ENCODE data around the gene TOM1L2.

TOM1L2 gene

DNA sequence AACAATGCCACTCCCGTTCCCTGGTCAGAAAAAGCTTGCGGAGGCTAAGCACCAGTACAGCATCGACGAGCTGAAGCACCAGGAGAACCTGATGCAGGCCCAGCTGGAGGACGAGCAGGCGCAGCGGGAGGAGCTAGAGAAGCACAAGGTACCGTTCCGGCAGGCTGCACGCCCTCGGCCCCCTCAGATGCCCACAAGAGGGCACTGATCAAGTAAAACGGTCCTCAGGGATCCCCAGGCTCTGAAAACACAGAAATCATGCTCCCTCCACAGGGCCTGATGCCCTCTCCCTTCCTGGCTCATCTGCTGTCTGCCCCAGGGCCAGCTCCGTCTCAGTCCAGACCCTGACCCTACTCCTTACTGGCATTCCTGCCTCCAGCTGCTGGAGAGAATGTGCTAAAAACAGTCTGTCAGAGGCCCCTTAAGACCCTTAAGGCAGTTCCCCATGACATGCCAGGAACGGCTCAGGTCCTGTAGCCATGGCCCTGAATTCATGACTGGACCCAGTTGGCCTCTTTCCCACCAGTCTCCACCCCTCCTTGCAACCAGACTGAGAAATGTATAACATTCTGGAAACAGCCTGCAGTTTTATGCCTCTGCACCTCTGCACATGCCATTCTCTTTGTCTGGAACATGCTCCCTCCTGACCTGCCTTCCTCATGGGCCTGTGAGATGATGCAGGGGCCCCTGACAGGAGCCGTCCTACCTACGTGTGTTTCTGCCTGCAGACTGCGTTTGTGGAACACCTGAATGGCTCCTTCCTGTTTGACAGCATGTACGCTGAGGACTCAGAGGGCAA lies 22.3 kb upstream of the TOM1L2 start:
- DNase-seq: peak in 1 of 2 experiments; percentile 36

DNA sequence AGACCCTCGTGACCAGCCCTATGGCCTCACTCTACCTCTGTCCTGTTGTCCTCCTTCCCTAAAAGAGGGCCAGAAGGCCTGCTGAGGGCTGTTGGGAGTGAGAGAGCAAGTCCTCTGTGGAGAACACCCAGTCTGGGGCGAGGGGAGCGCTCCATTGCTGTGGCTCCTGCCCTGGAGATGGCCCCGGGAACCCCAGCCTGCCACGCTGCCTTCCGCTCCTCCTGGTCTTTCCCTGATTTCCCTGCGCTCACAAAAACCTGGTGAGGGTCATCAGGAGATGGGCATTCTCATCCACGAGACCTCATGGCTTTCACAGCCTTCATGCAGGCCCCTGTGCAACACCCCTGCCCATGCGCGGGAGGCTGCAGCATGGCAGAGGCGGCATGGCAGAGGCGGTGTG lies 21.7 kb upstream of the TOM1L2 start:
- DNase-seq: no peak

DNA sequence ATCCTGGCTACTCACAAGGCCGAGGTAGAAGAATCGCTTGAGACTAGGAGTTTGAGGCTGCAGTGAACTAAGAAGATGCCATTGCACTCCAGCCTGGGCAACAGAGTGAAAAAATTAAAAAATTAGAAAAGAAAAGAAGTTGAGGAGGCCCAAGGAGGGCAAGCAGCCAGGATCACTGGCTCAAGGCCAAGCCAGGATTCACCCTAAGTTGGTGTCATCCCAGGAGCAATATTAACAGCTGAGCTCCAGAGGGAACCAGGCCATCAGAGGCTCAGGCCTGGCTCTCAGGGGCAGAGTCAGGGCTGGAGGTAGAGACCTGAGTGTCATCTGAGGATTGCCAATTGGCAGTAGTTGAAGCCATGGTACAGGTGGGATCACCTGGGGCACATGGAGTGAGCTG lies 21.2 kb upstream of the TOM1L2 start:
- DNase-seq: no peak

DNA sequence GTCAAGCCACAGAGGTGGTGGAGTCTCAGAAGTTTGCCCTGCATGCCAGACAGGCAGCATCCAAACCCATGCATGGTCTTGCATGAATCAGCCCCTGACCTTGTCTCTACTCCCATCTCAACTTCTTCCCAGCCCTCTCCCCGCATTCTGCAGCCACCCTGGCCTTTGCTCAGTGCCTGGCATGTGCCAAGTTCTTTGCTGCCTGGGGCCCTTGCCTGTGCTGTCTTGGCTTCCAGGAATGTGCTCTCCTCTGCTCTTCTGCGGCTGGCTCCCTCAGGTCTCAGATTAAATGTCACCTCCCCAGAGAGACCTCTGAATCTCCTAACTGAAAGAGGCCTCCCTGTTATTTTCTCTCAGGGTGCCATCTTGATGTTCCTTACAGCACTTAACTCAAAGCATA lies 18.1 kb upstream of the TOM1L2 start:
- DNase-seq: no peak

DNA sequence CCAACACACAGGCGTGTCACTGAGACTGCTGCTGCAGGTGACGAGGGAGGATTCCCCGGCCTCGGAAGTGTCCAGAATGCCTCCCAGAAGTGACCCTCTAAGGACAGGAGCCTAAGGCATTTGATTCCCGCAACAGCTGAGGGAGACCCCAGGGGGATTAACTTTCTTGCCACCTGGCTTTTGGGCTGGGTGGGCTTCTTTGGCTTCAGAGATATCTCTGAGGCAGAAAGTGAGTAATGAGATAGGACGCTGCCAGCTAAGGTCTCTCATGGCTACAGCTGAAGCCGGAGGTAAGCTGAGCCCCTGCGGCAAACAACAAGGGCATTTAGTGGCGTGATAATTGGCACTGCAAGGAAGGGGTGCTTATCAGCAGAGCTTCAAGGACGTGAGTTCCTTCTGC lies 17.4 kb upstream of the TOM1L2 start:
- DNase-seq: no peak

DNA sequence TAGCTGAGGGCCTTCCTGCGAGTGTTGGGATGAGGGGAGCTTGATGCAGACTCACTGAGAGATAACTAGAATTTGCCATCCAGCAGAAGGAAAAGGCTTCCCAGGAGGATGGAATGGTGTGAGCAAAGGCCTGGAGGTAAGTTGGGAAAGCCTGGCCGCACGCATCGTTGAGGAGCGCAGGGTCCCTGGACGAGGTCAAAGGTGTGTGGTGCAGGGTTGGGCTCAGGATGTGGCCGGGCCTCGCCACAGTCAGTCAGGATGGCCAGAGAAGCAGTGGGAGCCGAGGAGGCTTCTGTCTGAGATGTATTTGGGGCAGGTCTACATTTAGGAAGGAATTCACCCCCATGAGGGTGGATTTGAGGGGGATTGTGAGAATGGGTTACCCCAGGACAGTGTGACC lies 16.9 kb upstream of the TOM1L2 start:
- no peak for DNase-seq

DNA sequence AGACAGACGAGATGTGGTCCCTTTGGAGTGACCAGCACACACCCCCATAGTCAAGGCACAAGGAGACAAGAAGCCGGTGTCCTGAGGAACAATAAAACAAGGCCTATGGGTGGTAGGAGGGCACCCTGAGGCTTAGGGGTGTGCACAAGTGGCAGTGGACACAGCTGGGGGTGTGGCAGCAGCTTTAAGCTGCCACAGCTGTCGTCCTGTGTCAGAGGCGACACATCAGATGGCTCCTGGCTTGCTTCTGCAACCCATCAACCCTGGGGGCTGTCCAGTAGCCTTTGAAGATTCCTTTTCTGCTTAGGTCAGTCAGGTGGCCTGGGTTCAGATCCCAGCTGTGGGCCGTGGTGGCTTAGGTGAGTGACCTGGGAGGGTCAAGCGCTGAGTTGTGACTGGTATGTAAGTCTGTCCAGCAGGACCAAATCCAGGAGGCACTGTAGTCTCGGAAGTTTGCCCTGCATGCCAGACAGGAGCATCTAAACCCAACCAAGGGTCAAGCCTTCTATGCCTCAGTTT lies 16.3 kb upstream of the TOM1L2 start:
- no peak for DNase-seq

DNA sequence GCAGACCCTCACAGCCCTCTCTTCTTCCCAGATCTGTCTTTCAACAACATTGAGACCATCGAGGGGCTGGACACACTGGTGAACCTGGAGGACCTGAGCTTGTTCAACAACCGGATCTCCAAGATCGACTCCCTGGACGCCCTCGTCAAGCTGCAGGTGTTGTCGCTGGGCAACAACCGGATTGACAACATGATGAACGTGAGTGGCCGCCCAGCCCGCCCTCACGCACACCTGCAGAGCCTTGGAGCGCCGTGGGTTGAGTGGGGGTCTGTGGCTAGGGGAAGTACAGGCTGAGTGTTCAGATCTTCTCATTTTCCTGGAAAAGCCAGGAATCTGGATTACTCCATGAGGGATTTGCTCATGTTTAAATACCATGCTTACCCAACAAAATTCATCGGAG lies 15.7 kb upstream of the TOM1L2 start:
- no peak for DNase-seq

DNA sequence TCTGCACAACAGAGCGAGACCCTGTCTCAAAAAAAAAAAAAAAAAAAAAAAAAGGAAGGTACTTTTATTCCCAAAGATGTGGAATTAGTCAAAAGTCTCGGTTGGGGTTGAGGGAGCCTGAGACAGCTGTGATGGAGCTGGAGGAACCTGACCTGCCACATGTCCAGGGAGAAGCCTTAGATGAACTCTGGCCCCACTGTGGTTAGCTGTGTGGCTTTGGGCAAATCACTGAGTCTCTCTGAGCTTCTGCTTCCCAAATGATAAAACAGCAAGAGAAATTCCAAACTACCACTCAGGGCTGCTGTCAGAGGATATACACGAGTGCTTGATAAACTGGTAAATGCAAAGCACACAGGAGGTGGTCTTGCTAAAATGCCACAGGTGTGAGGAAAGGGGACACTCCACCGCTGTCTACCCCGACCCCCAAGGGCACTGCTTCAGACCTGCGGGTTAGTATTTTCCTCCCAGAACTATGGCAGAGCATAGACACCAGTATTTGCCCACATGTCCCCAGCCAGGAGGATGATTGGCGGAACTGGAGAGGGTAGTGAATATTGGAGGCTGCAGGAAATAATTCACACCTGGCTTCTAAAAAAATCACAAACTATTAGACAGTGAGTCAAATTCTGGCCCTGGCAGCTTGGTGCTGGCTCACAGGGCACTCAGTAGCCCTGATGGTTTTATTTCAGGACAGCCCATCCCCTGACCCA lies 15.1 kb upstream of the TOM1L2 start:
- no peak for DNase-seq

DNA sequence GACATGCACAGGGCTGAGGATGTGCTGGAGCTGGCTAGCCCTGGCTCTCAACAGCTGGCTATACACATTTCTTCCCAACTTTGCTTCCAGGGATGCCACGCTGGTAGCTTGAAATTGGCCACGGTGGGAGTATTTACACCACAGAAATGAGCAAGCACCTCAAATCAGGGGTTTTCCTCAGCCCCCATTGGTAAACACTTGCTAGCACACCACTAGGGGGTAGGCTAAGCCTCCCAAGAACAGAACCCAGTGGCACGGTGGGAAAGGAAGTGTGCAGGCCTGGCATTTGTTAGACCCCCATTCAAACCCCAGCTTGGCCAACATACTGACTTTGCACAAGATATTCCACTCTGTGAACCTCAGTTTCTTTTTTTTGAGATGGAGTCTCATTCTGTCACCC lies 13.4 kb upstream of the TOM1L2 start:
- DNase-seq: no peak

DNA sequence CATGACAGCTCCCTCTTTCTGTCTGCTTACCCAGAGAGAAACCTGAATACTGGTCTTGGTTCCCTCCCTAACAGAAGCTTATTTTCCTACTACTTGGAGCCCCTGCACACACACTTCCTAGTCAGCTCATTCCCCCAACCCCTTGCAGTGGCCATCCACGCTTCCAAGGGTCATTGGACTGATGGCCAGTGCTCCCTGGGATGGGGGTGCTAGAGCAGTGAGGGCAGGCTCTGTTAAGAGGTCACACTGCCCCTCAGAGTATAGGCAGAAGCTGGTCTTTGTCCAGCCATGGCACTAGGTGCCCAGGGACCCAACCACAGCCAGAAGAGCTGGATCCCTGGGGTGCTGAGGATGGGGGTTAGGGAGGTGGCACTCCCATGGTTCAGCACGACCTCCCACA lies 13.0 kb upstream of the TOM1L2 start:
- no peak for DNase-seq

DNA sequence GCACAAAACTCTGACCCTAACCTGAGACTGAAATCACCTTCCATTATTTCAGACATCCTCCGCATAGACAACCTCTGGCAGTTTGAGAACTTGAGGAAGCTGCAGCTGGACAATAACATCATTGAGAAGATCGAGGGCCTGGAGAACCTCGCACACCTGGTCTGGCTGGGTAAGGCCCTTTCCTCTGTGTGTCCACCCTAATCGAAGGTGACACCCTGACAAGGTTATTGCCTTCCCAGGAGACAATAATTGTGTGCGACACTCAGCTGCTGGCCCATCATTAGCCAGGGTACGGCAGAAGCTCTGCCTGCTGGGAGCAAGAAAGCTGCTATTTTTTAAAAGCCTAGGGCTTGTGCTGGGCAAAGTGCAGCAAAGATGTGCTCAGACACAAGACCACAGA lies 11.6 kb upstream of the TOM1L2 start:
- DNase-seq: no peak

DNA sequence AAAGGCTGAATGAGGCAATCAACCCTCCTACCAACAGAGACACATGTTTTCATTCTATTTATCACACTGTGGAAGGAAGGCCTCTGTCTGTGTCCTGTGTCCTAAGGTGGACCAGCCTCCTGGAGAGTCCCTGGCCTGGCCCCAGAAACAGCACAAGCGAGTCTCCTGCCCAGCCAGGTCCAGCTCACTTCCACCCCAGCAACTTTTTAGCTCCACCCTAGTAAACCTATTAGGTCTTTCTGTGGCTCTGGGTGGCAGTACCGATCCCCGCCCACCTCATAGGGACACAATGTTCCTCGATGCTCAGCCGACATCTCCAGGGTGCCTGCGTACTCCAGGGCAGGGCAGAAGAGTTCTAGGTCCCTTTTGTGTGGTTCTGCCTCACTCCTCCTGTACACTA lies 11.2 kb upstream of the TOM1L2 start:
- no peak for DNase-seq

DNA sequence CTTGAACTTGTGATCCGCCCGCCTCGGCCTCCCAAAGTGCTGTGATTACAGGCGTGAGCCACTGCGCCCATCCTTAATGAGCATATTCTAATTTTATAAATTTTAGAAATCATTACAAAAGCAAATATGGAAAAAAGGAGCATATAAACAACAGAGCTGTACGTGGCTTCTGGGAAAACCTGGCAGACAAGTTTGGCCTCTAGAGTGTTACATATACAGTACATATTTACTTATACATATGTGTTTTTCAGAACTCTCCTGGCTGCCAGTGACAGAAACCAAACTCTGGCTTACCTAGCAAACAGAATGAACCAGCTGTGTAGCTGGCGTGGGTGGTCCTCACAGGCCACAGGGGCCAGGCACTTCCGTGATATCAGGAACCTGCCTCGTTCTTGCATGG lies 10.6 kb upstream of the TOM1L2 start:
- DNase-seq: no peak

DNA sequence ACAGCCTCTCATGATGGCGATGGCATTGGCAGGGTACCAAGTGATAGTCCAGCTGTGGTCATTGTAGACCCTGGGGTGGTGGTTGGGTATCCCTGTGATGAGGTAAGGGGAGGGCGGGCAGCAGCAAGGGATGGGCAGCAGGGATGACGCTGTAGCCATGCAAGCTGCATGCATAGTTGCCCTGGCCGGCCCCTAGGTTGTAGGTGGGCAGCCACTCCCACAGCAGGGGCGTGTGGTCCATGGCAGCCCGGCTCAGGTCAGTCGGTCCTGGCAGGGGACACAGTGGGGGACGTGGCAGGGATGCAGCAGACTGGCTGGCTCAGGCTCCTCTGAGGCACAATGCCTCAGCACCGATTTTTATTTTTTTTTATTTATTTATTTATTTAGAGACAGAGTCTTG lies 9.1 kb upstream of the TOM1L2 start:
- no peak for DNase-seq

DNA sequence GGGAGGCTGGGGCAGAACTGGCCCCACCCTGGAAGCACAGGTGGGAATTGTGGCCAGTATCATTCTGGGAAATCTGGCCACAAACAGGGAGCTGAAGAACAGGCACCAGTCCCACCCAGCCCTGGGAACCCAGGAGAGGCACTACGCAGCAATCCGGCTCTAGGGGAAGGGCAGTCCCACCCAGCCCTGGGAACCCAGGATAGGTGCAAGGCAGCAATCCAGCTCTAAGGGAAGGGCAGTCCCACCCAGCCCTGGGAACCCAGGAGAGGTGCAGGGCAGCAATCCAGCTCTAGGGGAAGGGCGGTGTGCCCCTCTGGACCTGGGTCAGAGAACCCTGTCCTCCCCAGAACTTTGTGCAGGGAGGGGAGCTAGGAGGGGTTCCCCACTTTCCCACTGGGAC lies 7.6 kb upstream of the TOM1L2 start:
- no peak for DNase-seq

DNA sequence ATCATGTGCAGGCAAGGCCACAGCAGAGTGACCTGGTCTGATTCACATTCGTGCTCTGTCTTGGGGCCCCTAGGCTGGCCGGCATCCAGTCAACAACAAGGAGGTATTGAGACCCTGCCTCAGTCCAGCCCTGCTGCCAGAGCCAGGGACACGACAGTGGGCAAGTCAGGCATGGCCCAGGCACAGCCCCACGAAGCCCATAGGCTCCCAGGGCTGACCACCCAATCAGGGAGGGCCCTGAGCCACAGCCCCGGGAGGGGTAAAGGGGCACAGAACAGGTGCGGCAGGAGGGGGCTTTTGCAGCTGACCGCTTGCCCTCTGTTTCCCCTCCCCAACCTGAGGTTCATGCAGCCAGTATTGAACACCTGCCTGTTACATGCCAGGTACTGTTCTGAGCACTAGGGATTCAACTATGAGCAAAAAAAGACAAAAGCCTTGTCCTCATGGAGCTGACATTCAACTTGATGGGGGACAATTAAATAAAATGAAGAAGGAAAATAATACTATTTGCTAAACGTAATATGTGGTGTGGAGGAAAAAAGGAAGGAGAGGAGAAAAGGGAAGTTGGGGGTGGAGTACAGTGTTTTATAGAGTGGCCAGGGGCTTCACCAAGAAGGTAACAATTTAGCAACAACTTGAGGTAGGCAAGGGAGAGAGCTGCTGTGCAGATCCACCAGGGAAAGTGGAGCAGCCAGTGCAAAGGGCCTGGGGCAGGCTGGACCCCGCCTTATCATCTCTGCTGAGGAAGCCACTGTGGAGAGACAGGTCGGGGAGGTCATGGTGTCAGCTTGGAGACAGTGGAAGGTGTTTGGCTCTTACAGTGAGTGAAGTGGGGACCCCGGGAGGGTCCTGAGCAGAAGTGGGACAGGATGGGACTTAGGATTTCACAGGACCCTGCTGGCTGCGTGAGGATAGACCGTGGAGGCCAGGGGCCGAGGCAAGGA lies 6.6 kb upstream of the TOM1L2 start:
- DNase-seq: no peak

DNA sequence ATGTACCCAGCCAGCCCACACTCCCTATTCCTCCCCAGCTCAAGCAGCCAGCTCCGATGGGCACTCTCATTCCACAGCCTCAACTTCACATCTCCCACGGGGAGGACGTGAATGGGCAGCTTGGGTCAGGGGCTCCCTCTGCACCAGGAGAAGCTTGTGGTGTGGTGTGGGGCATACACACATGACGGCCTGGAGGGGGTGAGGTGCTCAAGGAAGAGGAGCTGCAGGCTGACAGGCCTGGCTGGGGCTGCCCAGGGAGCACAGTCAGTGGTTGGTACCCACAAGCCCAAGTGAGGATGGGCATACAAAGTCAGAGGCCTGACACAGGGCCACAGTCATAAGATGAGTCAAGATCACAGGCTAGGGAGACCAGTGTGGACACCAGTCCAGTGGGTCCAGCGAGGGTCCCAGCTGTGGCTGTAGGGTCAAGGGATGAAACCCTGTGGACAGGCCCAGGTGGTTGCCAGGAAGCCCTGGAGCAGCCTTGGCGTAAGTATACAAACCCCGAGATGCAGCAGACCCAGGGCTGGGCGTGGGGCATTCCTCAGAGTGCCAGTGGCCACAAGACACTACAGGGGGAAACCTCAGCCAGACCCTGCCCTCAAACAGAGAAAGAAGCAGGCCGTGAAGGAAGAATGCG lies 4.9 kb upstream of the TOM1L2 start:
- no peak for DNase-seq

DNA sequence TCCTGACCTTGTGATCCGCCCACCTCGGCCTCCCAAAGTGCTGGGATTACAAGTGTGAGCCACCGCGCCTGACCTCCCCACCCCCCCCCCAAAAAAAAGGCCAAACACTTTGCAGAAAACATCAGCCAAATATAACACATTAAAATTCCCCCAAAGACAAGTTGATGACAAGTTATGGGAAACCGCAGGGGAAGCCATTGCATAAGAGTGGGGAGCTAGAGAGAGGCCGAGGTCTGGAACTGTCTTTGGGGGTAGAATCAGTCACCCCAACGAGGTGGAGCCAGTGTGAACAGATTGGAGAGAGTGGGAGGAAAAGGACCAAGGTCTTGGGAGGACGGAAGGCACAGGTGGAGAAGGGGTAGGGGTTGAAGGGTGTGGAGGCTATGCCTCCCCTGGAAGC lies 3.2 kb upstream of the TOM1L2 start:
- DNase-seq: no peak

DNA sequence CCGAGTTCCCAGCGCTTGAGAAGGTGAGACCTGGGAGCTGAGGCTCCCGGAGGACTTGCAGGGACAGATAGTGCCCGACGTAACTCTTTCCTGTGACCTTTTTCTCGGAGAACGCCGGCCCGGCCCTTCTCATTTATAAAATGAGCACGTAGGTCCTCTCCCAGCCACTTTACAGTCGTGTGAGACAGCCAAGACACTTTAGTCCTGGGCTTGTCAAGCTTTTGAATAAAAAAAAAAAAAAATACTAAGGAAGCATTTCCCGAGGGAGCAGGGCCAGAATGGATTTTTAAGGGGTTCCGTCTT lies 703 bp upstream of the TOM1L2 start:
- DNase-seq: no peak

DNA sequence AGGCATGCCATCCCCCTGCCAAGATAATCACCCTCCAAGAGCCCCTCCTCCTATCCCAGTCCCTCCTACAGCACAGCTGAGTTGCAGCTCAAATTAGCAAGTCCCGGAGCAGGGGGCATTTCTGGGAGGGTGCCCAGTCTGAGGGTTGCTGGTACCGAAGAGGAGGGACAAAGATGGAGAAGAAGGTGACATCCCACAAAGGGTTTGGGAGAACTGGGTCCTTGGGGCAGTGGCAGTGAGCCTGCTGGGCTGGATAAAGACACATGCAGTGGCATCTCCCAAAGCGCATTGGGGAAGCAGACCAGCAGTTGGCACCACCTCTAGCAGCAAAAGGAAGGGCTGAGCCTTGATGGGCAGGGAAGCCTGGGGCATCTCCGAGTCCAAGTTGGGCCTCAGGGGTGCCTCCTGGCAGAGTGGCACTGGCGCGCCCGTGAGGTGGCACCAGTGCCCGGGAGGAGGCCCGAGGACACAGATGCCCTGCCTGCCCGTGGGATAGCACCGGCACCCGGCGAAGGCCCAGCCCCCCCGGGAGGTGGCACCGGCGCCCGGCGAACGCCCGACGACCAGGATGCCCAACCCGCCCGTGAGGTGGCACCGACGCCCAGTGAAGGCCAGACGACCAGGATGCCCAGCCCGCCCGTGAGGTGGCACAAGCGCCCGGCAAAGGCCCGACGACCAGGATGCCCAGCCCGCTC lies 622 bp downstream of the TOM1L2 start:
- DNase-seq: peak in 1 of 2 experiments; percentile 26

DNA sequence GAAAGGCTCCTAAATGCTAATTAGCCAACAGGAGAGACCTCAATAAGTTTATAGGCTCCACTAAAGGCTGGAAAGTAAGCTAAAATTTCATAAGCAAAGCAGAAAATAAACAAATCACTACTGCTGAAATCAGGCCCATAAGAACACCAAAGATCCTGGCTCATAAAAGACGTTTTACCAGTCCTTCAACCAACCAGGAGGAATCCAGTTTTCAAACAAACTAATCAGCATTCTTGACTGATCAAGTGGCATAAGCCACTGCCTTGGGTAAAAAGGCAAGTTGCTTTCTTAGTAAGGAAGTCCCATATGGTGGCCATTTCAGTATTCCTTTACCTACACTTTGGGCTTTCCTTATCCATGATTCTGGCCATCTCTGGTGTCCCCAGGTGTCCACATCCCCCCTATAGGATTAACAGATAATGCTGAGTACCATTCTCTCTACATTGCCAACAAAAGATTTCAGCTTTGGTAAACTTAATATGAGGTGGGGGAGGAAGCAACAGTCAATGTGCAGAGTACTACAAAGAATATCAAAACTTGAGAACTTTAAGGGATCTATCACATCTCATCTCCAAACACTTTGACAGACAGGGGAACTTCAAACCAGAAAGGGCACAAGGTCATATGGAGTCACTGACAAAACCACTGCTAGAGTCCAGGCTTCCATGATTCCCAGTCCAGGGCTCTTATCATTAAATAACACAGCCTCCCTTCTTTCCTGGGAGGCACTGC lies 1.3 kb downstream of the TOM1L2 start:
- DNase-seq: no peak
